Spinal cord (tissue), 10 donors: ENCODE data around the gene SLC4A3. TPM values are rescaled to one million over a fixed set of nuclear protein-coding genes. Genes with fewer than 3 reads are reported as not detected.

Experiments used
- DNase-seq, 6 donors: peaks; one replicate each; pipeline versions ENCODE4 v3.0.0 to v3.0.0-alpha.2; 2013 to 2015; ENCODE audit warnings: low spot score in 6 of 6, low read depth in 4 of 6
- H3K27ac ChIP-seq: one replicate; pipeline ENCODE4 v1.5.1; 2013; ENCODE audit warnings: low read depth, low read length, control low read depth
- H3K27me3 ChIP-seq: one replicate; pipeline ENCODE4 v1.6.1; 2013; ENCODE audit warnings: low read length; ENCODE audit not compliant: control insufficient read depth, insufficient read depth
- H3K36me3 ChIP-seq: one replicate; pipeline ENCODE4 v1.6.1; 2013; ENCODE audit warnings: low read length; ENCODE audit not compliant: control insufficient read depth, insufficient read depth
- H3K4me1 ChIP-seq: one replicate; pipeline ENCODE4 v1.6.1; 2013; ENCODE audit warnings: low read length; ENCODE audit not compliant: control insufficient read depth, insufficient read depth
- H3K4me3 ChIP-seq: one replicate; pipeline ENCODE4 v1.5.1; 2013; ENCODE audit warnings: low read depth, low read length, control low read depth
- H3K9me3 ChIP-seq: one replicate; pipeline ENCODE4 v1.6.1; 2013; ENCODE audit warnings: low read length; ENCODE audit not compliant: control insufficient read depth, insufficient read depth
- WGBS: methylation state at CpG from one replicate; pipeline ENCODE4 v1.1.5; 2013; ENCODE audit warnings: missing lambda C conversion rate; ENCODE audit not compliant: insufficient coverage; 5-methylcytosine and 5-hydroxymethylcytosine counted together
- long read RNA-seq, 4 donors: transcript quantifications; one replicate each; lab custom pipeline, GENCODE V29; 2026
- polyA plus RNA-seq, 2 donors: library from polyadenylated mRNA; unstranded; fragments of 120-200 nt; gene quantifications; one replicate each; pipeline ENCODE4 v1.2.1, GENCODE V29; 2013; ENCODE audit not compliant: insufficient read length in 2 of 2
- total RNA-seq, 2 donors: library from RNA; depleted of rRNA in 1 of 2; stranded (reverse); fragments of 120-200 nt in 1 of 2; fragments of >200 nt in 1 of 2; gene quantifications; one replicate each; pipeline versions ENCODE4 v1.2.3 to v1.2.4, GENCODE V29; 2013 to 2014
- donor health status: healthy.

SLC4A3 gene
- total RNA-seq (10 to 100 TPM; 17.0 to 18.7 TPM), polyA plus RNA-seq (10 to 100 TPM; 56.8 to 61.3 TPM)
- long read RNA-seq, donor 1, full-length matches to known transcripts = 3 of 9 reads
- long read RNA-seq, donor 1, partial matches to known transcripts = 6 of 9 reads
- long read RNA-seq, donor 1, other reads (novel, unspliced or antisense) = 0 of 9 reads
- long read RNA-seq, donor 2 = 0 reads
- long read RNA-seq, donor 3 = 0 reads
- long read RNA-seq, donor 4 = 0 reads

- under 1% methylated on average over 85 of the region's 103 CpGs for WGBS
- Histone ChIP-seq H3K9me3 (no peaks in the 10 kb centered on the region), H3K27me3 (no peaks in the 10 kb centered on the region), H3K36me3 (peaks cover 42% of the 10 kb centered on the region), H3K4me3 (peak within 1 kb of the TSS; percentile 53), H3K27ac (no peak within 1 kb of the TSS), H3K4me1 (peaks cover 30% of the 10 kb centered on the region)
- peak in 2 of 6 donors; percentile 61 to 67 for DNase-seq
Observed at GRCh38 chr2:219627103-219628100, at the start of gene SLC4A3. SLC4A3 (plus strand) TSS chr2:219627630; CDS start chr2:219627993, 363 bp downstream.

- H3K27ac ChIP-seq = no peak overlapping the region
- 80% methylated on average over 5 of the region's 8 CpGs for WGBS
- H3K9me3 ChIP-seq = no peaks in the 10 kb centered on the region
- no peak for DNase-seq
- no peaks in the 10 kb centered on the region for H3K27me3 ChIP-seq
- peaks cover 17% of the 10 kb centered on the region for H3K4me1 ChIP-seq
- H3K4me3 ChIP-seq = no peak overlapping the region
- peaks cover 2% of the 10 kb centered on the region for H3K36me3 ChIP-seq
Observed at GRCh38 chr2:219578811-219579613, 48.4 kb upstream of the SLC4A3 start.

- Histone ChIP-seq H3K36me3 (no peaks in the 10 kb centered on the region), H3K4me3 (no peak overlapping the region)
- WGBS = 91% methylated on average over 1 of the region's 2 CpGs
Observed at GRCh38 chr2:219581346-219581745, 46.1 kb upstream of the SLC4A3 start.

GRCh38 chr2:219591091-219591490 lies 36.3 kb upstream of the SLC4A3 start:
- Histone ChIP-seq H3K36me3 (no peaks in the 10 kb centered on the region), H3K27ac (no peak overlapping the region), H3K4me1 (peaks cover under 1% of the 10 kb centered on the region), H3K27me3 (no peaks in the 10 kb centered on the region), H3K4me3 (no peak overlapping the region), H3K9me3 (no peaks in the 10 kb centered on the region)
- 0% methylated on average over 1 of the region's 4 CpGs for WGBS
- no peak for DNase-seq

More at GRCh38 chr2:219581346-219581745, 46.1 kb upstream of the SLC4A3 start:
- no peak overlapping the region for H3K27ac ChIP-seq
- no peaks in the 10 kb centered on the region for H3K9me3 ChIP-seq
- no peak for DNase-seq
- H3K27me3 ChIP-seq = no peaks in the 10 kb centered on the region
- peaks cover 14% of the 10 kb centered on the region for H3K4me1 ChIP-seq

- Histone ChIP-seq H3K27ac (no peak overlapping the region), H3K27me3 (no peaks in the 10 kb centered on the region), H3K4me1 (peaks cover 6% of the 10 kb centered on the region), H3K9me3 (no peaks in the 10 kb centered on the region), H3K4me3 (no peak overlapping the region), H3K36me3 (no peaks in the 10 kb centered on the region)
- peak in 1 of 6 donors; percentile 14 for DNase-seq
- 40% methylated on average over 5 of the region's 6 CpGs for WGBS
Observed at GRCh38 chr2:219592736-219593135, 34.7 kb upstream of the SLC4A3 start.

GRCh38 chr2:219593154-219593553 lies 34.3 kb upstream of the SLC4A3 start:
- Histone ChIP-seq H3K27ac (no peak overlapping the region), H3K36me3 (no peaks in the 10 kb centered on the region), H3K4me1 (peaks cover 8% of the 10 kb centered on the region), H3K9me3 (no peaks in the 10 kb centered on the region), H3K27me3 (no peaks in the 10 kb centered on the region), H3K4me3 (no peak overlapping the region)
- DNase-seq = no peak
- 100% methylated on average over 1 of the region's 2 CpGs for WGBS

- peaks cover 10% of the 10 kb centered on the region for H3K4me1 ChIP-seq
- DNase-seq = peak in 2 of 6 donors; percentile 47 to 64
- 20% methylated on average over 1 of the region's 3 CpGs for WGBS
- no peaks in the 10 kb centered on the region for H3K9me3 ChIP-seq
- no peaks in the 10 kb centered on the region for H3K36me3 ChIP-seq
- no peak overlapping the region for H3K4me3 ChIP-seq
- H3K27me3 ChIP-seq = no peaks in the 10 kb centered on the region
- H3K27ac ChIP-seq = peak overlapping the region; percentile 96
Observed at GRCh38 chr2:219595256-219595655, 32.2 kb upstream of the SLC4A3 start.

GRCh38 chr2:219596954-219597551 lies 30.4 kb upstream of the SLC4A3 start:
- DNase-seq = no peak
- peaks cover 11% of the 10 kb centered on the region for H3K36me3 ChIP-seq
- H3K9me3 ChIP-seq = no peaks in the 10 kb centered on the region
- H3K4me1 ChIP-seq = peaks cover 10% of the 10 kb centered on the region
- H3K27me3 ChIP-seq = no peaks in the 10 kb centered on the region
- H3K4me3 ChIP-seq = peak overlapping the region; percentile 79
- peak overlapping the region; percentile 96 for H3K27ac ChIP-seq
- 6% methylated on average over 5 of the region's 19 CpGs for WGBS
